ENCODE measurements around the gene TMEM253.

Gene TMEM253

GRCh38 chr14:21098892-21099595, 1.8 kb upstream of the TMEM253 start:
- peak overlapping the region in 20 of 21 experiments; percentile 43 to 92 (median 90) for H3K27ac ChIP-seq
- peak overlapping the region; percentile 43 to 74 (median 57) for H3K4me3 ChIP-seq

- peak overlapping the region in 14 of 21 experiments; percentile 78 to 92 (median 90) for H3K27ac ChIP-seq
- H3K4me3 ChIP-seq = peak overlapping the region in 1 of 7 experiments; percentile 67
These were observed 1.3 kb upstream of the TMEM253 start for GRCh38 chr14:21099596-21099985.

GRCh38 chr14:21101802-21102413, 1.0 kb downstream of the TMEM253 start:
- no peak overlapping the region for H3K4me3 ChIP-seq
- H3K27ac ChIP-seq = peak overlapping the region in 3 of 21 experiments; percentile 9 to 42 (median 20)

- Histone ChIP-seq H3K27ac (peak overlapping the region; percentile 23 to 100 (median 99)), H3K4me3 (peak overlapping the region; percentile 63 to 75 (median 66))
These were observed 1.9 kb downstream of the TMEM253 start for GRCh38 chr14:21102521-21103410.

GRCh38 chr14:21103411-21103709, 2.5 kb downstream of the TMEM253 start:
- peak overlapping the region; percentile 23 to 100 (median 99) for H3K27ac ChIP-seq
- peak overlapping the region; percentile 63 to 75 (median 66) for H3K4me3 ChIP-seq

GRCh38 chr14:21103710-21104447, 3.0 kb downstream of the TMEM253 start:
- Histone ChIP-seq H3K4me3 (peak overlapping the region; percentile 63 to 75 (median 66)), H3K27ac (peak overlapping the region; percentile 94 to 100 (median 99))

- Histone ChIP-seq H3K4me3 (peak overlapping the region; percentile 63 to 75 (median 66)), H3K27ac (peak overlapping the region; percentile 94 to 100 (median 99))
These were observed 3.7 kb downstream of the TMEM253 start for GRCh38 chr14:21104448-21105060.

- H3K4me3 ChIP-seq = no peak overlapping the region
- H3K27ac ChIP-seq = peak overlapping the region in 20 of 21 experiments; percentile 18 to 100 (median 99)
These were observed 4.2 kb downstream of the TMEM253 start for GRCh38 chr14:21105095-21105494.

GRCh38 chr14:21106176-21106497, 5.3 kb downstream of the TMEM253 start:
- H3K4me3 ChIP-seq = no peak overlapping the region
- peak overlapping the region in 18 of 21 experiments; percentile 31 to 100 (median 98) for H3K27ac ChIP-seq

- Histone ChIP-seq H3K4me3 (peak overlapping the region in 1 of 7 experiments; percentile 13), H3K27ac (peak overlapping the region in 20 of 21 experiments; percentile 31 to 100 (median 78))
These were observed 5.8 kb downstream of the TMEM253 start for GRCh38 chr14:21106498-21107282.

GRCh38 chr14:21107283-21107800, 6.5 kb downstream of the TMEM253 start:
- Histone ChIP-seq H3K27ac (peak overlapping the region in 20 of 21 experiments; percentile 31 to 100 (median 78)), H3K4me3 (no peak overlapping the region)

- no peak overlapping the region for H3K4me3 ChIP-seq
- peak overlapping the region in 7 of 21 experiments; percentile 32 to 99 (median 76) for H3K27ac ChIP-seq
These were observed 7.9 kb downstream of the TMEM253 start for GRCh38 chr14:21108791-21109190.

GRCh38 chr14:21109377-21110138, 8.7 kb downstream of the TMEM253 start:
- Histone ChIP-seq H3K4me3 (no peak overlapping the region), H3K27ac (peak overlapping the region in 9 of 21 experiments; percentile 28 to 98 (median 38))

- no peak overlapping the region for H3K4me3 ChIP-seq
- no peak overlapping the region for H3K27ac ChIP-seq
These were observed 11.4 kb downstream of the TMEM253 start for GRCh38 chr14:21112255-21112654.

GRCh38 chr14:21113369-21113768, 12.5 kb downstream of the TMEM253 start:
- H3K4me3 ChIP-seq = no peak overlapping the region
- H3K27ac ChIP-seq = no peak overlapping the region

- no peak overlapping the region for H3K4me3 ChIP-seq
These were observed 18.1 kb downstream of the TMEM253 start for GRCh38 chr14:21118933-21119332.

GRCh38 chr14:21120686-21121085, 19.8 kb downstream of the TMEM253 start:
- Histone ChIP-seq H3K4me3 (no peak overlapping the region), H3K27ac (no peak overlapping the region)

More at GRCh38 chr14:21118933-21119332, 18.1 kb downstream of the TMEM253 start:
- no peak overlapping the region for H3K27ac ChIP-seq
